Measurements from ENCODE around the gene ITPR2. TPM values are rescaled to one million over a fixed set of nuclear protein-coding genes. Genes with fewer than 3 reads are reported as not detected.

ITPR2 gene
- total and polyA plus RNA-seq, 2 donors = 8.8 to 34.0 TPM

DNA sequence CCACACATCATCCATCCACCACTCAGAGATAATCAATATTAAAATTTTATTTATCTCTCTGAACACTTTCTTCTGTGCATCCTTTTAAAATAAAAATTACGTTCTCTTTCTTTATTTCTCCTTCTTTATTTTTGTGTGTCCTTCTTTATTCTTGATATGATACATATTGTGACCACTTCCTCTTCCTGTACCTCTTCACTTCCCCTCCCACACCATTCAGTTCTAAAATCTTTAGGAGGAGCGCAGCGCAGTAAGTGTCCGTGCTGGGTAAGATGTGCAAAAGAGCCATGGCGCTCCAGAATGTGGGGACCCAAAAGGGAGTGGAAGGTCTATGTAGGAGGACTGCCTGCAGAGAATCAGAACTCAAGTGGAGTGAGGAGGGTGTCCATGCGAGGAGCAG, 256.7 kb downstream of the ITPR2 start:
- H3K9me3 ChIP-seq (ENCODE audit: control insufficient read depth in 2 of 2, insufficient read depth in 1 of 2, low read length in 1 of 2) = no peaks in the 10 kb centered on the region
- H3K4me1 ChIP-seq (ENCODE audit: control insufficient read depth in 2 of 2, insufficient read depth in 2 of 2, low read length in 2 of 2) = no peaks in the 10 kb centered on the region
- no peak overlapping the region for H3K27ac ChIP-seq (ENCODE audit: low read depth in 1 of 2, low read length in 1 of 2)
- no peaks in the 10 kb centered on the region for H3K27me3 ChIP-seq (ENCODE audit: control insufficient read depth in 2 of 2, insufficient read depth in 1 of 2, low read length in 1 of 2)
- H3K4me3 ChIP-seq (ENCODE audit: low read length in 2 of 2) = no peak overlapping the region
- WGBS = 90% methylated on average over 6 of the region's 6 CpGs
- DNase-seq (ENCODE audit: low read depth in 6 of 9, low spot score in 9 of 9) = no peak
- peaks cover 18 to 72% of the 10 kb centered on the region in 2 donors for H3K36me3 ChIP-seq (ENCODE audit: control insufficient read depth in 2 of 2, insufficient read depth in 2 of 2, low read length in 1 of 2)

DNA sequence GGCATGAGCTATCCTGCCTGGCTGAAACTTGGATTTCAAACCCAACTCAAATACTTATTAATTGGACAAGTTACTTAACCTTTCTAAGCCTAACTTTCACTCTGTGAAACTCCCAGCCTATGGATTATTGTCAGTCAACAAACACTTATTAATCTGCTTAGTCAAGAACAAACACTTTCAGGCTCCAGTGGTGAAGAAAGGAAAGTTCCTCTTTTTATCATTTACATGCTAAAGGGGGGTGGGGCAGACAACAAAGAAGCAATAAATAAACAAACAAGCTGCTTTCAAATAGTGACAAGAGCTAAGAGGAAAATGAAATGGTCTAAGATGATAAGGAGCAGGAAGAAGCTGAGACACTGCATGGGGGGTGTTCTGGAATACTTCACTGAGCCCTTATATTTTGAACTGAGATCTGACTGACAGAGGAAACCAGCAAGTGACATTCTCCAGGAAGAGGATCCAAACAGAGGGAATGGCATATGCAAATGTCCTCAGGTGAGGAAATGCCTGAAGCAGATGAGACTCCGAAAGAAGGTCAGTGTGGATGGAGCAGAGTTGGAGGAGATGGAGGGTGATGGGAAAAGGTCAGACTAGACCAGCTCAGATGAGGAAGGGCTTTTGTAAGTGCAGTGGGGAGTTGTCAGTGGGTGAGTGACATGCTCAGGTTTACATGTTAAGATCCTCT, 259.6 kb downstream of the ITPR2 start:
- no peak for DNase-seq (ENCODE audit: low read depth in 6 of 9, low spot score in 9 of 9)
- no peaks in the 10 kb centered on the region for H3K9me3 ChIP-seq (ENCODE audit: control insufficient read depth in 2 of 2, insufficient read depth in 1 of 2, low read length in 1 of 2)
- no peak overlapping the region for H3K27ac ChIP-seq (ENCODE audit: low read depth in 1 of 2, low read length in 1 of 2)
- H3K36me3 ChIP-seq (ENCODE audit: control insufficient read depth in 2 of 2, insufficient read depth in 2 of 2, low read length in 1 of 2) = peaks cover 18 to 57% of the 10 kb centered on the region in 2 donors
- 100% methylated on average over 1 of the region's 1 CpG for WGBS
- H3K4me3 ChIP-seq (ENCODE audit: low read length in 2 of 2) = no peak overlapping the region
- no peaks in the 10 kb centered on the region for H3K27me3 ChIP-seq (ENCODE audit: control insufficient read depth in 2 of 2, insufficient read depth in 1 of 2, low read length in 1 of 2)
- no peaks in the 10 kb centered on the region for H3K4me1 ChIP-seq (ENCODE audit: control insufficient read depth in 2 of 2, insufficient read depth in 2 of 2, low read length in 2 of 2)

- Histone ChIP-seq H3K4me3 (ENCODE audit: low read length in 2 of 2) (no peak overlapping the region), H3K4me1 (ENCODE audit: control insufficient read depth in 2 of 2, insufficient read depth in 2 of 2, low read length in 2 of 2) (no peaks in the 10 kb centered on the region), H3K27me3 (ENCODE audit: control insufficient read depth in 2 of 2, insufficient read depth in 1 of 2, low read length in 1 of 2) (no peaks in the 10 kb centered on the region), H3K9me3 (ENCODE audit: control insufficient read depth in 2 of 2, insufficient read depth in 1 of 2, low read length in 1 of 2) (no peaks in the 10 kb centered on the region), H3K27ac (ENCODE audit: low read depth in 1 of 2, low read length in 1 of 2) (no peak overlapping the region), H3K36me3 (ENCODE audit: control insufficient read depth in 2 of 2, insufficient read depth in 2 of 2, low read length in 1 of 2) (peaks cover 17 to 50% of the 10 kb centered on the region in 2 donors)
- DNase-seq (ENCODE audit: low read depth in 6 of 9, low spot score in 9 of 9) = no peak
- 83% methylated on average over 1 of the region's 1 CpG for WGBS
These were observed 260.9 kb downstream of the ITPR2 start for GRCh38 chr12:26572137-26572536.

GRCh38 chr12:26571560-26571959, 261.4 kb downstream of the ITPR2 start:
- no peak overlapping the region for H3K27ac ChIP-seq (ENCODE audit: low read depth in 1 of 2, low read length in 1 of 2)
- H3K4me1 ChIP-seq (ENCODE audit: control insufficient read depth in 2 of 2, insufficient read depth in 2 of 2, low read length in 2 of 2) = no peaks in the 10 kb centered on the region
- H3K27me3 ChIP-seq (ENCODE audit: control insufficient read depth in 2 of 2, insufficient read depth in 1 of 2, low read length in 1 of 2) = no peaks in the 10 kb centered on the region
- no peaks in the 10 kb centered on the region for H3K9me3 ChIP-seq (ENCODE audit: control insufficient read depth in 2 of 2, insufficient read depth in 1 of 2, low read length in 1 of 2)
- H3K4me3 ChIP-seq (ENCODE audit: low read length in 2 of 2) = no peak overlapping the region
- peaks cover 11 to 47% of the 10 kb centered on the region in 2 donors for H3K36me3 ChIP-seq (ENCODE audit: control insufficient read depth in 2 of 2, insufficient read depth in 2 of 2, low read length in 1 of 2)
- 97% methylated on average over 3 of the region's 3 CpGs for WGBS
- DNase-seq (ENCODE audit: low read depth in 6 of 9, low spot score in 9 of 9) = no peak

DNA sequence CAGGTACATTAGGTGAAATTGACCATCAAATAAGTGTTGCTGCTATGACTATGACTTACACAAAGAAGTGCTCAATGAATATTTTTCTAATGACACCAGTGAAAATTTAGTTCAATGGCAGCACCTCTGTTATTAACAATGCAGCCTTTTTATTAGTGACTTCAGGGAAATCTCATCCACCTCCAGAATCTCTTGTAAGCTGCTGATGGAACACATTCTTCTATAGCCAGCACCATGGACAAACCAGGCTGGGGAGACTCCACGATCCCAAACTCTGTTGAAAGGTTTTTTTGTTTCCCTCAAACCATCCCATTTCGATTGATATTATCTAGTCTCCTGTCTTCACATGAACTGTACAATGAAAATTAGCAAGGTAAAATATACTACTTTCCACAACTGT, 265.9 kb downstream of the ITPR2 start:
- no peaks in the 10 kb centered on the region for H3K4me1 ChIP-seq (ENCODE audit: control insufficient read depth in 2 of 2, insufficient read depth in 2 of 2, low read length in 2 of 2)
- peaks cover 5 to 27% of the 10 kb centered on the region in 2 donors for H3K36me3 ChIP-seq (ENCODE audit: control insufficient read depth in 2 of 2, insufficient read depth in 2 of 2, low read length in 1 of 2)
- H3K9me3 ChIP-seq (ENCODE audit: control insufficient read depth in 2 of 2, insufficient read depth in 1 of 2, low read length in 1 of 2) = no peaks in the 10 kb centered on the region
- H3K27ac ChIP-seq (ENCODE audit: low read depth in 1 of 2, low read length in 1 of 2) = no peak overlapping the region
- H3K4me3 ChIP-seq (ENCODE audit: low read length in 2 of 2) = no peak overlapping the region
- no peak for DNase-seq (ENCODE audit: low read depth in 6 of 9, low spot score in 9 of 9)
- H3K27me3 ChIP-seq (ENCODE audit: control insufficient read depth in 2 of 2, insufficient read depth in 1 of 2, low read length in 1 of 2) = no peaks in the 10 kb centered on the region
- 70% methylated on average over 2 of the region's 2 CpGs for WGBS

DNA sequence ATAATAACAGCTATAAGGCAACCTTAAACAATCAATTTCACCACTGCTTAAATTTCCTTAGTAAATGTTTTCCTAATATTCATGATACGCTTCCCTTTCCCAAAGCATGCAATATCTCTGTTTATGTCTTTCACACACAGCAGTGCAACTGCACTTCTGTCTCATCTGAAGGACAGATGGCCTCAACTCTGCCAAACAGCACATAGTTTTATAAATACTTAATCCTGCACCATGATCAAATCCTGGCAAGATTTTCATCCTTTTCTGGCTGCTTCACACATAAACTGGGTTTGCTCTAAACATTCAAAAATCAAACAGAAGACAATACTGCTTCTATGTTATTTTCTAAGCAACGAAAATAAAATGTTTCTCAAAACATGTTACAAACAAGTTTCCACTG, 266.3 kb downstream of the ITPR2 start:
- no peak overlapping the region for H3K4me3 ChIP-seq (ENCODE audit: low read length in 2 of 2)
- H3K9me3 ChIP-seq (ENCODE audit: control insufficient read depth in 2 of 2, insufficient read depth in 1 of 2, low read length in 1 of 2) = no peaks in the 10 kb centered on the region
- peaks cover 5 to 24% of the 10 kb centered on the region in 2 donors for H3K36me3 ChIP-seq (ENCODE audit: control insufficient read depth in 2 of 2, insufficient read depth in 2 of 2, low read length in 1 of 2)
- 95% methylated on average over 2 of the region's 2 CpGs for WGBS
- no peaks in the 10 kb centered on the region for H3K4me1 ChIP-seq (ENCODE audit: control insufficient read depth in 2 of 2, insufficient read depth in 2 of 2, low read length in 2 of 2)
- no peak overlapping the region for H3K27ac ChIP-seq (ENCODE audit: low read depth in 1 of 2, low read length in 1 of 2)
- no peaks in the 10 kb centered on the region for H3K27me3 ChIP-seq (ENCODE audit: control insufficient read depth in 2 of 2, insufficient read depth in 1 of 2, low read length in 1 of 2)
- no peak for DNase-seq (ENCODE audit: low read depth in 6 of 9, low spot score in 9 of 9)

GRCh38 chr12:26566186-26566585, 266.8 kb downstream of the ITPR2 start:
- Histone ChIP-seq H3K9me3 (ENCODE audit: control insufficient read depth in 2 of 2, insufficient read depth in 1 of 2, low read length in 1 of 2) (no peaks in the 10 kb centered on the region), H3K27me3 (ENCODE audit: control insufficient read depth in 2 of 2, insufficient read depth in 1 of 2, low read length in 1 of 2) (no peaks in the 10 kb centered on the region), H3K4me3 (ENCODE audit: low read length in 2 of 2) (no peak overlapping the region)

DNA sequence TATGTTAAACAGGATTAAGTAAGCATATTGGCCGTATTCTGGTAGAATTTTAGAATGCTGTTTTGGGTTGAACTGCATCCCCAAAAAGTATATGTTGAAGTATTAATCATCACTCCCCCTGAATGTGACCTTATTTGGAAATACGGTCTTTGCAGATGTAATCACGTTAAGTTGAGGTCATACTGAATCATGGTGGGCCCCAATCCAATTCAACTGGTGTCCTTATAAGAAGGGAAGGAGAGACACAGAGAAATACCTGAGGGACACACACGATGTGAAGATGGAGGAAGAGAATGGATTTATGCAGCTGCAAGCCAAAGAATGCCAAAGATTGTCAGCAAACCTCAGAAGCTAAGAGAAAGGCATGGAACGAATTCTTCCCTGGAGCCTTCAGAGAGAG, 268.6 kb downstream of the ITPR2 start:
- Histone ChIP-seq H3K9me3 (ENCODE audit: control insufficient read depth in 2 of 2, insufficient read depth in 1 of 2, low read length in 1 of 2) (no peaks in the 10 kb centered on the region), H3K4me3 (ENCODE audit: low read length in 2 of 2) (no peak overlapping the region), H3K36me3 (ENCODE audit: control insufficient read depth in 2 of 2, insufficient read depth in 2 of 2, low read length in 1 of 2) (peaks cover 10 to 37% of the 10 kb centered on the region in 2 donors), H3K27me3 (ENCODE audit: control insufficient read depth in 2 of 2, insufficient read depth in 1 of 2, low read length in 1 of 2) (no peaks in the 10 kb centered on the region), H3K27ac (ENCODE audit: low read depth in 1 of 2, low read length in 1 of 2) (no peak overlapping the region), H3K4me1 (ENCODE audit: control insufficient read depth in 2 of 2, insufficient read depth in 2 of 2, low read length in 2 of 2) (no peaks in the 10 kb centered on the region)
- 92% methylated on average over 5 of the region's 5 CpGs for WGBS
- DNase-seq (ENCODE audit: low read depth in 6 of 9, low spot score in 9 of 9) = no peak

More at GRCh38 chr12:26566186-26566585, 266.8 kb downstream of the ITPR2 start:
- Histone ChIP-seq H3K27ac (ENCODE audit: low read depth in 1 of 2, low read length in 1 of 2) (no peak overlapping the region), H3K36me3 (ENCODE audit: control insufficient read depth in 2 of 2, insufficient read depth in 2 of 2, low read length in 1 of 2) (peaks cover 5 to 24% of the 10 kb centered on the region in 2 donors), H3K4me1 (ENCODE audit: control insufficient read depth in 2 of 2, insufficient read depth in 2 of 2, low read length in 2 of 2) (no peaks in the 10 kb centered on the region)
- no peak for DNase-seq (ENCODE audit: low read depth in 6 of 9, low spot score in 9 of 9)

GRCh38 chr12:26563552-26563951, 269.4 kb downstream of the ITPR2 start:
- WGBS = 97% methylated on average over 4 of the region's 4 CpGs
- Histone ChIP-seq H3K4me1 (ENCODE audit: control insufficient read depth in 2 of 2, insufficient read depth in 2 of 2, low read length in 2 of 2) (no peaks in the 10 kb centered on the region), H3K4me3 (ENCODE audit: low read length in 2 of 2) (no peak overlapping the region), H3K9me3 (ENCODE audit: control insufficient read depth in 2 of 2, insufficient read depth in 1 of 2, low read length in 1 of 2) (no peaks in the 10 kb centered on the region), H3K27me3 (ENCODE audit: control insufficient read depth in 2 of 2, insufficient read depth in 1 of 2, low read length in 1 of 2) (no peaks in the 10 kb centered on the region), H3K27ac (ENCODE audit: low read depth in 1 of 2, low read length in 1 of 2) (no peak overlapping the region), H3K36me3 (ENCODE audit: control insufficient read depth in 2 of 2, insufficient read depth in 2 of 2, low read length in 1 of 2) (peaks cover 12 to 45% of the 10 kb centered on the region in 2 donors)
- DNase-seq (ENCODE audit: low read depth in 6 of 9, low spot score in 9 of 9) = no peak

Measured in thymus (tissue), 11 donors.